ENCODE results near the gene CHRNA5.

The CHRNA5 gene

GRCh38 chr15:78636378-78636859 lies 71.1 kb downstream of the CHRNA5 start:
- in situ Hi-C loops (cut with MboI; ENCODE audit: low sequenced_read_pairs), result no loop called here

GRCh38 chr15:78637776-78638435 lies 72.6 kb downstream of the CHRNA5 start:
- in situ Hi-C loops (cut with MboI; ENCODE audit: low sequenced_read_pairs), result no loop called here

GRCh38 chr15:78638658-78639314 lies 73.5 kb downstream of the CHRNA5 start:
- in situ Hi-C loops (cut with MboI; ENCODE audit: low sequenced_read_pairs), result no loop called here

GRCh38 chr15:78640527-78641101 lies 75.3 kb downstream of the CHRNA5 start:
- in situ Hi-C loops (cut with MboI; ENCODE audit: low sequenced_read_pairs), result no loop called here

- in situ Hi-C loops (cut with MboI; ENCODE audit: low sequenced_read_pairs), result no loop called here
Observed at GRCh38 chr15:78641102-78641748, 75.9 kb downstream of the CHRNA5 start, which contains the start of gene CHRNB4. TSS of gene CHRNB4 (minus strand) at chr15:78641210. CDS start at chr15:78641133, 77 bp downstream.

- in situ Hi-C loops (cut with MboI; ENCODE audit: low sequenced_read_pairs), result no loop called here
Observed at GRCh38 chr15:78641749-78642275, 76.5 kb downstream of the CHRNA5 start.

GRCh38 chr15:78642331-78642730 lies 77.0 kb downstream of the CHRNA5 start:
- in situ Hi-C loops (cut with MboI; ENCODE audit: low sequenced_read_pairs), result no loop called here

Data from HL-60/S4 treated with phorbol 12-myristate 13-acetate at 8.2 ng/mL for 4 days and 3 days (cell line).